ENCODE results near the gene CCDC136. TPM values are rescaled to one million over a fixed set of nuclear protein-coding genes. Genes with fewer than 3 reads are reported as not detected.
A peak's percentile ranks its signal among the peaks of the same experiment; 100 is the strongest.

CCDC136 gene
- total and polyA plus RNA-seq, 12 donors, result 1.8 to 14.4 (median 8.0) TPM

- no peak overlapping the region for H3K4me3 ChIP-seq
- intact Hi-C loops (cut with DNase I), result no loop called here
- no peak for ATAC-seq
- H3K27me3 ChIP-seq, result no peaks in the 10 kb centered on the region
- no peak for DNase-seq
- peaks cover 0 to 100% (median 75%) of the 10 kb centered on the region in 9 donors for H3K36me3 ChIP-seq
- H3K27ac ChIP-seq, result peak overlapping the region in 1 of 10 donors; percentile 16
- H3K4me1 ChIP-seq, result peaks cover 0 to 49% (median 6%) of the 10 kb centered on the region in 9 donors
- TF ChIP-seq, protein P1, sequence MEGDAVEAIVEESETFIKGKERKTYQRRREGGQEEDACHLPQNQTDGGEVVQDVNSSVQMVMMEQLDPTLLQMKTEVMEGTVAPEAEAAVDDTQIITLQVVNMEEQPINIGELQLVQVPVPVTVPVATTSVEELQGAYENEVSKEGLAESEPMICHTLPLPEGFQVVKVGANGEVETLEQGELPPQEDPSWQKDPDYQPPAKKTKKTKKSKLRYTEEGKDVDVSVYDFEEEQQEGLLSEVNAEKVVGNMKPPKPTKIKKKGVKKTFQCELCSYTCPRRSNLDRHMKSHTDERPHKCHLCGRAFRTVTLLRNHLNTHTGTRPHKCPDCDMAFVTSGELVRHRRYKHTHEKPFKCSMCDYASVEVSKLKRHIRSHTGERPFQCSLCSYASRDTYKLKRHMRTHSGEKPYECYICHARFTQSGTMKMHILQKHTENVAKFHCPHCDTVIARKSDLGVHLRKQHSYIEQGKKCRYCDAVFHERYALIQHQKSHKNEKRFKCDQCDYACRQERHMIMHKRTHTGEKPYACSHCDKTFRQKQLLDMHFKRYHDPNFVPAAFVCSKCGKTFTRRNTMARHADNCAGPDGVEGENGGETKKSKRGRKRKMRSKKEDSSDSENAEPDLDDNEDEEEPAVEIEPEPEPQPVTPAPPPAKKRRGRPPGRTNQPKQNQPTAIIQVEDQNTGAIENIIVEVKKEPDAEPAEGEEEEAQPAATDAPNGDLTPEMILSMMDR (IDR thresholded peaks at IDR 0.05), result no peak
- no peaks in the 10 kb centered on the region for H3K9me3 ChIP-seq
- 81 to 88% methylated on average over 16 to 17 of the region's 17 CpGs for WGBS, 2 donors
These were observed 49.5 kb downstream of the CCDC136 start for GRCh38 chr7:128841171-128841690.

GRCh38 chr7:128841921-128842673 lies 50.3 kb downstream of the CCDC136 start:
- Histone ChIP-seq H3K4me1 (peaks cover 0 to 41% (median 5%) of the 10 kb centered on the region in 9 donors), H3K27me3 (no peaks in the 10 kb centered on the region), H3K27ac (peak overlapping the region in 3 of 10 donors; percentile 0 to 43 (median 9)), H3K4me3 (no peak overlapping the region), H3K9me3 (no peaks in the 10 kb centered on the region), H3K36me3 (peaks cover 0 to 100% (median 81%) of the 10 kb centered on the region in 9 donors)
- DNase-seq (peak in 1 of 2 donors; percentile 57), ATAC-seq (peak in 7 of 8 donors; percentile 9 to 44 (median 27))
- WGBS, 2 donors, result 60 to 66% methylated on average over 35 of the region's 35 CpGs
- TF ChIP-seq, protein P1 (IDR thresholded peaks at IDR 0.05), result peak; percentile 52 to 91 (median 76)
- intact Hi-C loops (cut with DNase I), result no loop called here

- ATAC-seq, result no peak
- Histone ChIP-seq H3K4me3 (no peak overlapping the region), H3K27me3 (no peaks in the 10 kb centered on the region), H3K36me3 (peaks cover 0 to 100% (median 79%) of the 10 kb centered on the region in 9 donors), H3K27ac (peak overlapping the region in 1 of 10 donors; percentile 23), H3K4me1 (peaks cover 0 to 33% (median 5%) of the 10 kb centered on the region in 9 donors), H3K9me3 (no peaks in the 10 kb centered on the region)
- WGBS, 2 donors, result 88 to 95% methylated on average over 35 to 38 of the region's 38 CpGs
- intact Hi-C loops (cut with DNase I), result no loop called here
- TF ChIP-seq, protein P1 (IDR thresholded peaks at IDR 0.05), result no peak
- peak in 1 of 2 donors; percentile 16 for DNase-seq
These were observed 51.2 kb downstream of the CCDC136 start for GRCh38 chr7:128842674-128843641.

Measured in heart right ventricle (tissue), 16 donors.